Measurements from ENCODE around the gene CIAPIN1. TPM values are rescaled to one million over a fixed set of nuclear protein-coding genes. Genes with fewer than 3 reads are reported as not detected.

Gene CIAPIN1
- total RNA-seq, 1 donor from 2014 or later, result 28.7 TPM

DNA sequence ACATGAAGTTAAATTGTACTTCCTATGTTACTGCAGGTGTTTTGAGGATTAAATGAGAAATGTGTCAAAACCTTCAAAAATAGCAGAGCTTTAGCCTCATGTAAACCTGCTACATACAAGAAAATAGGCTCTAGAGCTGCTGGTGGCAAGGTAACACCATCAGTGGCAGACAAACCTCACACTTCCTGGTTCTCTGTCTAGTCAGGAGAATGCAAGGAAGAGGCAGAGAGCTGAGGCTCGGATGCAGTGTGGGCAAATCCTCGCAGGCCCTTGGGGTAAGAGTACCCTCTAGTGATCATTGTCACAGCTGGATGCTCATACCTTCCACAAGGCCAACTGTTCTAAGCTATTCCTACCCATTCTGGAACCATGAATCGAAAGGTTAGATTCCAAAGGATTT, 14.2 kb downstream of the CIAPIN1 start:
- no peaks in the 10 kb centered on the region for H3K27me3 ChIP-seq
- H3K36me3 ChIP-seq, result peaks cover 81 to 92% of the 10 kb centered on the region in 2 donors
- intact Hi-C loops (cut with DNase I), result no loop called here
- H3K9me3 ChIP-seq, result no peaks in the 10 kb centered on the region
- no peaks in the 10 kb centered on the region for H3K4me1 ChIP-seq
- H3K27ac ChIP-seq, result no peak overlapping the region
- H3K4me3 ChIP-seq, result no peak overlapping the region
- no peak for DNase-seq (ENCODE audit: low spot score in 2 of 2)
- TF ChIP-seq, protein P1, sequence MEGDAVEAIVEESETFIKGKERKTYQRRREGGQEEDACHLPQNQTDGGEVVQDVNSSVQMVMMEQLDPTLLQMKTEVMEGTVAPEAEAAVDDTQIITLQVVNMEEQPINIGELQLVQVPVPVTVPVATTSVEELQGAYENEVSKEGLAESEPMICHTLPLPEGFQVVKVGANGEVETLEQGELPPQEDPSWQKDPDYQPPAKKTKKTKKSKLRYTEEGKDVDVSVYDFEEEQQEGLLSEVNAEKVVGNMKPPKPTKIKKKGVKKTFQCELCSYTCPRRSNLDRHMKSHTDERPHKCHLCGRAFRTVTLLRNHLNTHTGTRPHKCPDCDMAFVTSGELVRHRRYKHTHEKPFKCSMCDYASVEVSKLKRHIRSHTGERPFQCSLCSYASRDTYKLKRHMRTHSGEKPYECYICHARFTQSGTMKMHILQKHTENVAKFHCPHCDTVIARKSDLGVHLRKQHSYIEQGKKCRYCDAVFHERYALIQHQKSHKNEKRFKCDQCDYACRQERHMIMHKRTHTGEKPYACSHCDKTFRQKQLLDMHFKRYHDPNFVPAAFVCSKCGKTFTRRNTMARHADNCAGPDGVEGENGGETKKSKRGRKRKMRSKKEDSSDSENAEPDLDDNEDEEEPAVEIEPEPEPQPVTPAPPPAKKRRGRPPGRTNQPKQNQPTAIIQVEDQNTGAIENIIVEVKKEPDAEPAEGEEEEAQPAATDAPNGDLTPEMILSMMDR (IDR thresholded peaks at IDR 0.05), result no peak

DNA sequence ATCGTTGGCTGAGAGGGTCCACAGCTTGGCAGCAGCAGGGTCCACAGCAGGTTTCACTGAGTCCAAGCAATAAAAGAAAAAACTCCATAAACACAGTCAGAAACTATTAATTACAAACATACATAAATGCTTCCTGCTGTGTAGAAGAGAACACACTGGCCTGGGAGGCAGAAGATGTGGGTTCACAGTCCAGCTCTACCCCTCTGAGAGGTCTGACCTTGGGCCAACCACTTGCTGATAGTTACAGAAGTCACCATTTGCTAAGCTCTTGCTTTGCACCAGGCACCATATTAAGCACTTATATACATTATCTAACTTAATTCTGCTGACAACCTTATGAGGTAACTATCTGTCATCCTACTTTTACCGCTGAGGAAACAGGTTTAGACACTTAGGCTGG, 14.7 kb downstream of the CIAPIN1 start:
- Histone ChIP-seq H3K4me1 (no peaks in the 10 kb centered on the region), H3K27ac (no peak overlapping the region), H3K27me3 (no peaks in the 10 kb centered on the region), H3K4me3 (no peak overlapping the region), H3K36me3 (peaks cover 80 to 90% of the 10 kb centered on the region in 2 donors), H3K9me3 (no peaks in the 10 kb centered on the region)
- no peak for DNase-seq (ENCODE audit: low spot score in 2 of 2)
- intact Hi-C loops (cut with DNase I), result no loop called here
- TF ChIP-seq, protein P1 (IDR thresholded peaks at IDR 0.05), result no peak

DNA sequence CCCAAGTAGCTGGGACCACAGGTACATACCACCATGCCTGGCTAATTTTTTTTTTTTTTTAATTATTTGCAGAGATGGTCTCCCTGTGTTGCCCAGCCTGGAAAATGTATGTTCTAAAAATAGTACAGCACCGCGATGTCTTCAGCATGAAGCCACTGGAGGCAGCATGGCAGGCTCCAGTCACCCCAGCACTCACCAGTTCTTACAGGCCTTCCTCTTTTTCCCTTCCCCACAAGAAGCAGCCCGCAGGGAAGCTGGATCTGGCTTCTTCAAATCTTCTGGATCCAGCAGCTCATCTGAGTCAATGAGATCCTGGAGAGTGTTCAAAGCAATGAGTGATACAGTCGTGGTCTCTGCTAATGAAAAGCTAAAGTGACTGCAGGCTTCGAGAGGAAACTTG, 16.2 kb downstream of the CIAPIN1 start:
- no peaks in the 10 kb centered on the region for H3K9me3 ChIP-seq
- TF ChIP-seq, protein P1 (IDR thresholded peaks at IDR 0.05), result no peak

DNA sequence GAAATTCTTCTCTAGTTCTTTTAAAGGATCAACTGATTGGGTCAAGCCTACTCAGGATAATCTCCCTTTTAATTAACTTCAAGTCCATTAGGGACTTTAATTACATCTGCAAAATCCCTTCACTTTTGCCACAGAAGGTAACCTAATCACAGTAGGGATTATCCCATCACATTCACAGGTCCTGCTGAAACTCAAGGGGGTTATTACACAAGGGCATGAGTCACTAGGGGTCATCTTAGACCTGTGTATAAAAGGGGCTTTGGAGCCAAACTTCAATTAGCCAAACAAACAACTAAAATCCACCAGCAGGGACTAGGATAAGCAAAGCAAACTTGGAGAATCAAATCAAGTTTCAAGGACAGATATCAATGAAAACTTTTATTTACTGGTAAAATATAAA, 19.4 kb downstream of the CIAPIN1 start:
- H3K9me3 ChIP-seq, result no peaks in the 10 kb centered on the region
- no peak overlapping the region for H3K4me3 ChIP-seq
- no peaks in the 10 kb centered on the region for H3K27me3 ChIP-seq
- H3K4me1 ChIP-seq, result no peaks in the 10 kb centered on the region
- no peak for DNase-seq (ENCODE audit: low spot score in 2 of 2)
- H3K36me3 ChIP-seq, result peaks cover 41 to 52% of the 10 kb centered on the region in 2 donors
- intact Hi-C loops (cut with DNase I), result no loop called here
- TF ChIP-seq, protein P1 (IDR thresholded peaks at IDR 0.05), result no peak
- H3K27ac ChIP-seq, result no peak overlapping the region

More for the DNA sequence above, 16.2 kb downstream of the CIAPIN1 start:
- H3K4me3 ChIP-seq, result no peak overlapping the region
- H3K27ac ChIP-seq, result no peak overlapping the region
- no peak for DNase-seq (ENCODE audit: low spot score in 2 of 2)
- intact Hi-C loops (cut with DNase I), result no loop called here
- no peaks in the 10 kb centered on the region for H3K4me1 ChIP-seq
- H3K27me3 ChIP-seq, result no peaks in the 10 kb centered on the region
- peaks cover 70 to 83% of the 10 kb centered on the region in 2 donors for H3K36me3 ChIP-seq

DNA sequence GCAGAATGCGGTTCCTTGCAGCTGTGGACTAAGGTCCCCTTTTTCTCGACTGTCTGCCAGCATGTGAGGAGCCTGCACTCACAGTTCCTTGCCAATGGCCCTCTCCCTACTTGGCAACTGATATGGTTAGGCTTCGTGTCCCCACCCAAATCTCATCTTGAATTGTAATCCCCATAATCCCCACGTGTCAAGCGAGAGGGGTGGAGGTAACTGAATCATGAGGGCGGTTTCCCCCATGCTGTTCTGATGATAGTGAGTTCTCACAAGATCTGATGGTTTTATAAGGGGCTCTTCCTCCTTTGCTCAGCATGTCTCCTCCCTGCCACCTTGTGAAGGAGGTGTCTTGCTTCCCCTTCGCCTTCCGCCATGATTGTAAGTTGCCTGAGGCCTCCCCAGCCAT, 19.9 kb downstream of the CIAPIN1 start:
- DNase-seq (ENCODE audit: low spot score in 2 of 2), result no peak
- no peaks in the 10 kb centered on the region for H3K27me3 ChIP-seq
- H3K4me3 ChIP-seq, result no peak overlapping the region
- peaks cover 36 to 47% of the 10 kb centered on the region in 2 donors for H3K36me3 ChIP-seq
- H3K4me1 ChIP-seq, result peaks cover 0 to 3% of the 10 kb centered on the region in 2 donors
- H3K9me3 ChIP-seq, result no peaks in the 10 kb centered on the region
- intact Hi-C loops (cut with DNase I), result no loop called here
- H3K27ac ChIP-seq, result no peak overlapping the region
- TF ChIP-seq, protein P1 (IDR thresholded peaks at IDR 0.05), result no peak

DNA sequence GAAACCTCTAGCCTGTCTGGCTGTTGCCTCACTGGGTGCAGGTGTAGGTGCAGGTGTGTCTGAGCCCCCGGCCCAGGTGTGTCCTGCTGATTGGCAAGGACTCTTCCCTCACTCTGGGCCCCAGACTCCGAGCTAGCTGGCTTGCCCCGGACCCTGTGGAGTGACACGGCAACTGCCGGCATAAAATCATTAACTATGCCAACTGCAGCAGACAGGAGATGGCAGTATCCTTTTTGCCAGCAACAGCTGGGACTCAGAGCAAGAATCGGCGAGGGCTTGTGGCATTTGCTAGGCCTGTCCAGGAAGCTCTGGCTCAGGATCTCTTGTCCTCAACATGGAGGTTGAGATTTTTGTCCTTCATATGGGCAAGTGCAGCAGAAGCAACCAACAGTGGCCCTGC, 20.8 kb downstream of the CIAPIN1 start:
- H3K27me3 ChIP-seq, result no peaks in the 10 kb centered on the region
- peaks cover 0 to 8% of the 10 kb centered on the region in 2 donors for H3K4me1 ChIP-seq
- H3K9me3 ChIP-seq, result no peaks in the 10 kb centered on the region
- intact Hi-C loops (cut with DNase I), result no loop called here
- H3K36me3 ChIP-seq, result peaks cover 27 to 39% of the 10 kb centered on the region in 2 donors
- DNase-seq (ENCODE audit: low spot score in 2 of 2), result no peak
- TF ChIP-seq, protein P1 (IDR thresholded peaks at IDR 0.05), result no peak
- no peak overlapping the region for H3K27ac ChIP-seq
- no peak overlapping the region for H3K4me3 ChIP-seq
